Fibroblast of villous mesenchyme (primary cell): ENCODE measurements around the gene NCAPH2. TPM values are rescaled to one million over a fixed set of nuclear protein-coding genes. Genes with fewer than 3 reads are reported as not detected.
A peak's percentile ranks its signal among the peaks of the same experiment; 100 is the strongest.

Source experiments
- DNase-seq: peaks from one replicate; pipeline ENCODE4 v3.0.0-alpha.2; 2010; ENCODE audit warnings: low read depth
- H3K4me3 ChIP-seq: 2 replicates; pipeline ENCODE4 v1.5.1; 2011; ENCODE audit warnings: low read depth, mild to moderate bottlenecking, low read length
- CTCF ChIP-seq: IDR thresholded peaks from 2 replicates; pipeline ENCODE4 v1.5.1; 2012; ENCODE audit warnings: low read depth, mild to moderate bottlenecking, low read length; ENCODE audit not compliant: insufficient read depth
- total RNA-seq: library from RNA; depleted of rRNA; stranded (reverse); fragments of >200 nt; gene quantifications from 2 replicates; pipeline ENCODE4 v1.2.3, GENCODE V29; 2012

The NCAPH2 gene
- total RNA-seq, 1 donor, result 27.2 TPM

- no peak for TF ChIP-seq CTCF
- H3K4me3 ChIP-seq, result no peak overlapping the region
- no peak for DNase-seq
These were observed 18.4 kb upstream of the NCAPH2 start for GRCh38 chr22:50489363-50490243.

GRCh38 chr22:50490531-50491308 is 17.3 kb upstream of the NCAPH2 start:
- DNase-seq, result no peak
- no peak for TF ChIP-seq CTCF

GRCh38 chr22:50497093-50497492 is 10.9 kb upstream of the NCAPH2 start:
- DNase-seq, result no peak
- H3K4me3 ChIP-seq, result no peak overlapping the region
- no peak for TF ChIP-seq CTCF

More at GRCh38 chr22:50490531-50491308, 17.3 kb upstream of the NCAPH2 start:
- no peak overlapping the region for H3K4me3 ChIP-seq

GRCh38 chr22:50498322-50498890 is 9.6 kb upstream of the NCAPH2 start:
- DNase-seq, result peak; percentile 63
- H3K4me3 ChIP-seq, result no peak overlapping the region
- TF ChIP-seq CTCF, result peak; percentile 75

- no peak overlapping the region for H3K4me3 ChIP-seq
- no peak for TF ChIP-seq CTCF
- DNase-seq, result no peak
These were observed 7.6 kb upstream of the NCAPH2 start for GRCh38 chr22:50500452-50500851.

- H3K4me3 ChIP-seq, result no peak overlapping the region
- TF ChIP-seq CTCF, result no peak
- DNase-seq, result no peak
These were observed 5.9 kb upstream of the NCAPH2 start for GRCh38 chr22:50502096-50502495.
